CD4-positive, alpha-beta T cell (primary cell): ENCODE results near the gene INPP1. TPM values are rescaled to one million over a fixed set of nuclear protein-coding genes. Genes with fewer than 3 reads are reported as not detected.

Experiments used
- ATAC-seq: fragments of 200-7000 bp; cut with Tn5 transposase; one replicate; pipeline ENCODE4 v1.10.0; 2022; ENCODE audit warnings: mild to moderate bottlenecking; ENCODE audit not compliant: poor library complexity
- CTCF ChIA-PET: fragments of 350-600 bp; sonication (Branson Sonifier 250); formaldehyde crosslinking; loops from one replicate; lab custom pipeline; 2021; ENCODE audit warnings: antibody characterized with exemption, inconsistent platforms; lab: Charles Lee
- POLR2A ChIA-PET: fragments of 350-600 bp; sonication (Branson Sonifier 250); formaldehyde crosslinking; loops from one replicate; lab custom pipeline; 2021; ENCODE audit warnings: antibody characterized with exemption, inconsistent platforms; lab: Charles Lee
- DNase-seq, 14 experiments: peaks; one replicate each; pipeline ENCODE4 v3.0.0-alpha.2; 2013 to 2020; ENCODE audit warnings: mixed read lengths in 2 of 14
- H3K27ac ChIP-seq, 2 donors: one replicate each; pipeline versions ENCODE4 v1.5.1 to v1.7.0; 2013; ENCODE audit warnings: low read length in 2 of 2, low read depth in 1 of 2, mild to moderate bottlenecking in 1 of 2
- H3K27me3 ChIP-seq, 2 experiments: 1 replicate in 1 of 2; 2 replicates in 1 of 2; pipeline versions ENCODE4 v1.6.1 to v1.7.0; 2013; ENCODE audit warnings: low read length in 2 of 2, control low read depth in 1 of 2, mild to moderate bottlenecking in 1 of 2, moderate library complexity in 1 of 2; ENCODE audit not compliant: insufficient read depth in 2 of 2, control insufficient read depth in 1 of 2
- H3K36me3 ChIP-seq: one replicate; pipeline ENCODE4 v1.6.1; 2013; ENCODE audit warnings: low read length, control low read depth; ENCODE audit not compliant: insufficient read depth
- H3K4me1 ChIP-seq: one replicate; pipeline ENCODE4 v1.6.1; 2013; ENCODE audit warnings: low read length, control low read depth; ENCODE audit not compliant: insufficient read depth
- H3K4me3 ChIP-seq: one replicate; pipeline ENCODE4 v1.5.1; 2013; ENCODE audit warnings: mild to moderate bottlenecking, low read length, moderate library complexity
- H3K9me3 ChIP-seq, 2 experiments: 1 replicate in 1 of 2; 2 replicates in 1 of 2; pipeline versions ENCODE4 v1.6.1 to v1.7.0; 2013; ENCODE audit warnings: low read length in 2 of 2, mild to moderate bottlenecking in 2 of 2, control low read depth in 1 of 2, moderate library complexity in 1 of 2; ENCODE audit not compliant: control insufficient read depth in 1 of 2, insufficient read depth in 1 of 2
- H3K27ac Mint-ChIP-seq: one replicate; pipeline ENCODE4 v1.8.0; 2020; ENCODE audit warnings: mixed read lengths
- H3K27me3 Mint-ChIP-seq: one replicate; pipeline ENCODE4 v1.8.0; 2021; ENCODE audit warnings: mixed read lengths
- H3K36me3 Mint-ChIP-seq: one replicate; pipeline ENCODE4 v1.8.0; 2021; ENCODE audit warnings: low read depth, mixed read lengths
- H3K4me1 Mint-ChIP-seq: one replicate; pipeline ENCODE4 v1.8.0; 2021; ENCODE audit warnings: low read depth, mixed read lengths
- H3K4me3 Mint-ChIP-seq: one replicate; pipeline ENCODE4 v1.8.0; 2020; ENCODE audit warnings: mild to moderate bottlenecking, mixed read lengths
- H3K9me3 Mint-ChIP-seq: one replicate; pipeline ENCODE4 v1.8.0; 2020; ENCODE audit warnings: mixed read lengths
- intact Hi-C, 2 experiments: fragments of 100-400 bp; cut with DNase I in 1 of 2; cut with micrococcal nuclease in 1 of 2; formaldehyde crosslinking; loops; one replicate each; pipeline versions ENCODE4 v1.15.1 to v1.9.0; 2023 to 2025; cut with DNase I, micrococcal nuclease
- total RNA-seq, 174 experiments: library from RNA in 2 of 174; stranded (reverse) in 2 of 174; gene quantifications; one replicate each; pipeline ENCODE4 v1.2.3 and lab custom pipeline; 2021 to 2026
- TF ChIP-seq, protein P1 (sequence below): fragments of 200-600 bp; IDR thresholded peaks from one replicate; pipeline ENCODE4 v1.8.0; 2022; ENCODE audit warnings: antibody characterized with exemption, mild to moderate bottlenecking

The INPP1 gene
- total RNA-seq, 2 experiments from 2014 or later, result 2.0 to 2.7 TPM

DNA sequence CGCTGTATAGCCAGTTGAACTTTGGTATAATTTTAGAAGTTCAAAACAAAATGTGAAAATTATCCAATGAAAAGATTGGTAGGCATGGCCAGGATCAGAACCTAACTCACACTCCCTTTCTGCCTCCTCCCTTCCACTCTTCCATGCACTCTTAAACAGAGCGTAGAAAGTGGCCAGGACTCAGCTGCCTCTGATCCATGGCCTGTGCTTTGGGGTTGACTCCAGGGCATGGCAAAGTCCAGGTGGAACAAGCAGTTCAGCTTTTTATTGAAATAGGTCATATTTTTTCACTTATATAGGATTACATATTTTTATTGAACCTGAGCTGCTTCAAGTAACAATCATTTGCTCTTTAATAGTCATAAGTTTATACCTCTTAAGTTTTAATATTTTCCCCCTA, 26.2 kb downstream of the INPP1 start:
- DNase-seq (no peak), ATAC-seq (no peak)
- no peaks in the 10 kb centered on the region for H3K4me1 ChIP-seq
- intact Hi-C loops, result loop anchor here in 1 of 2 experiments (2.0 to 5.0 kb wide), 2 partner anchors 281 to 712 kb away; no protein-coding TSS in a partner anchor
- no peak overlapping the region for H3K27ac ChIP-seq
- ChIA-PET POLR2A (no interaction called here), CTCF (interaction anchor here (1.6 kb wide), 1 partner anchor 31 kb away, joined by 4 read pairs; no protein-coding TSS in a partner anchor)
- no peaks in the 10 kb centered on the region for H3K27me3 ChIP-seq
- Mint-ChIP-seq H3K27me3 (no peaks in the 10 kb centered on the region), H3K36me3 (peaks cover 21% of the 10 kb centered on the region), H3K4me3 (no peak overlapping the region), H3K27ac (no peak overlapping the region), H3K4me1 (no peaks in the 10 kb centered on the region), H3K9me3 (no peaks in the 10 kb centered on the region)
- H3K9me3 ChIP-seq, result no peaks in the 10 kb centered on the region
- H3K4me3 ChIP-seq, result no peak overlapping the region
- TF ChIP-seq, protein P1, sequence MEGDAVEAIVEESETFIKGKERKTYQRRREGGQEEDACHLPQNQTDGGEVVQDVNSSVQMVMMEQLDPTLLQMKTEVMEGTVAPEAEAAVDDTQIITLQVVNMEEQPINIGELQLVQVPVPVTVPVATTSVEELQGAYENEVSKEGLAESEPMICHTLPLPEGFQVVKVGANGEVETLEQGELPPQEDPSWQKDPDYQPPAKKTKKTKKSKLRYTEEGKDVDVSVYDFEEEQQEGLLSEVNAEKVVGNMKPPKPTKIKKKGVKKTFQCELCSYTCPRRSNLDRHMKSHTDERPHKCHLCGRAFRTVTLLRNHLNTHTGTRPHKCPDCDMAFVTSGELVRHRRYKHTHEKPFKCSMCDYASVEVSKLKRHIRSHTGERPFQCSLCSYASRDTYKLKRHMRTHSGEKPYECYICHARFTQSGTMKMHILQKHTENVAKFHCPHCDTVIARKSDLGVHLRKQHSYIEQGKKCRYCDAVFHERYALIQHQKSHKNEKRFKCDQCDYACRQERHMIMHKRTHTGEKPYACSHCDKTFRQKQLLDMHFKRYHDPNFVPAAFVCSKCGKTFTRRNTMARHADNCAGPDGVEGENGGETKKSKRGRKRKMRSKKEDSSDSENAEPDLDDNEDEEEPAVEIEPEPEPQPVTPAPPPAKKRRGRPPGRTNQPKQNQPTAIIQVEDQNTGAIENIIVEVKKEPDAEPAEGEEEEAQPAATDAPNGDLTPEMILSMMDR, result no peak
- H3K36me3 ChIP-seq, result peaks cover 21% of the 10 kb centered on the region

DNA sequence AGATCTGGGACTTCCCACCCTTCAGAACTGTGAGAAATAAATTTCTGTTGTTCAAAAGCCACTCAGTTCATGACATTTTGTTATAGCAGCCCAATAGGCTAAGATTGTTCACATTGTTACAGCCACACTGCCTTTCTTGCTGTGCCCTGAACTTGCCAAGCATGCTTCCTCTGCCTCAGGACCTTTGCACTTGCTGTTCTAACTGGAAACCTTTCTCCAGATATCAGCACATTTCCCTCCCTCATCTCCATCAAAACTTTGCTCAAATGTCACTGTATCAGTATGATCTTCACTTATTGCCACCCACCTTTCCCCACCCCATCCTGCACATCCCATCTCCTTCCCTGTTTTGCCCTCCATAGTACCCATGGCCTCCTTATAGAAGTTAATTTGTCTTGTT, 32.7 kb downstream of the INPP1 start:
- no peak overlapping the region for H3K27ac Mint-ChIP-seq
- POLR2A ChIA-PET, result no interaction called here
- CTCF ChIA-PET, result no interaction called here

DNA sequence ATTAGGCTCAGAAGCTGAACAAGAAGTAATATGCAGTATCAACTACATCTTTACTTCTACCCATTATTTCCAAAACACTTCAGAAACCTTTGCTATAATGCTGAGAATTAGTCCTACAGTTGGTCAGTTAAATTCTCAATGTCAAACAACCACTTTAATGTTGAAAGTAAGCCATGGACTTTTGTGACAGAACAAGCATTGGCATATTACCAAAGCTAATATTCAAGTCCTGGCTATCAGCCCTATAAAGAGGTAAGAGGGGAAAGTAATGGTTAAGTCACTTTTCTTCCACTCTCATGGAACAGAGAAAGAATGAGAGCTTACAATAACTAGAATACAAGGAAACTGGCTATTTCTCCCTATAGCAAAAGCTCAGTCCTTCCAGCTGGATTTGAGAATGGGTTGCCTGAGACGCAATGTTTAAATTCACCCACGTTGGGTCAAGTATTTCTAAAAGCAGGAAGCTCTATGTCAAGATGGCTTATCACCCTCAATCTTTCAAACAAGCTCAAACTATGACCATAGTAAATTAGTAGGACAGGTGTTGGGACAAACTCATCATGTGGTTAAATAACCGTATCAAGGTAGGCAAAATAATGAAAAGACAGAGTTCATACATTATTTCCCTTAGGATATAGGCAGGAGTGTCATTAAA, 33.3 kb downstream of the INPP1 start:
- TF ChIP-seq, protein P1, result no peak

More for the DNA sequence above, 32.7 kb downstream of the INPP1 start:
- Mint-ChIP-seq H3K4me3 (no peak overlapping the region), H3K9me3 (no peaks in the 10 kb centered on the region), H3K27me3 (no peaks in the 10 kb centered on the region), H3K4me1 (no peaks in the 10 kb centered on the region), H3K36me3 (no peaks in the 10 kb centered on the region)
- H3K27ac ChIP-seq, result no peak overlapping the region
- H3K4me3 ChIP-seq, result no peak overlapping the region
- TF ChIP-seq, protein P1, result no peak
- H3K27me3 ChIP-seq, result no peaks in the 10 kb centered on the region
- H3K4me1 ChIP-seq, result no peaks in the 10 kb centered on the region
- no peaks in the 10 kb centered on the region for H3K9me3 ChIP-seq
- peaks cover 2% of the 10 kb centered on the region for H3K36me3 ChIP-seq
- intact Hi-C loops, result no loop called here
- DNase-seq (no peak), ATAC-seq (no peak)

More for the DNA sequence above, 33.3 kb downstream of the INPP1 start:
- no peaks in the 10 kb centered on the region for H3K4me1 Mint-ChIP-seq
- H3K9me3 Mint-ChIP-seq, result no peaks in the 10 kb centered on the region
- H3K27me3 ChIP-seq, result no peaks in the 10 kb centered on the region
- H3K27ac Mint-ChIP-seq, result no peak overlapping the region
- CTCF ChIA-PET, result no interaction called here
- no peak overlapping the region for H3K27ac ChIP-seq
- H3K36me3 ChIP-seq, result no peaks in the 10 kb centered on the region
- intact Hi-C loops, result no loop called here
- H3K4me3 Mint-ChIP-seq, result no peak overlapping the region
- no peaks in the 10 kb centered on the region for H3K36me3 Mint-ChIP-seq
- H3K4me1 ChIP-seq, result no peaks in the 10 kb centered on the region
- H3K27me3 Mint-ChIP-seq, result no peaks in the 10 kb centered on the region
- no peaks in the 10 kb centered on the region for H3K9me3 ChIP-seq
- POLR2A ChIA-PET, result interaction anchor here (0.9 kb wide), 1 partner anchor 34 kb away, joined by 3 read pairs; the partner anchor contains the start of gene INPP1
- no peak for ATAC-seq
- DNase-seq, result no peak
- H3K4me3 ChIP-seq, result no peak overlapping the region
